Measurements from ENCODE around the gene KLHL29. TPM values are rescaled to one million over a fixed set of nuclear protein-coding genes. Genes with fewer than 3 reads are reported as not detected.

KLHL29 gene
- total RNA-seq, 1 donor from 2014 or later, result 4.4 TPM

GRCh38 chr2:23550553-23550952 is 165.6 kb downstream of the KLHL29 start:
- no peak for DNase-seq (ENCODE audit: low spot score, unreplicated experiment)
- Mint-ChIP-seq H3K9me3 (ENCODE audit: low read depth) (no peaks in the 10 kb centered on the region), H3K27ac (no peak overlapping the region), H3K27me3 (peaks cover 24% of the 10 kb centered on the region), H3K36me3 (ENCODE audit: insufficient read depth) (no peaks in the 10 kb centered on the region), H3K4me3 (ENCODE audit: low read depth) (no peak overlapping the region), H3K4me1 (ENCODE audit: low read depth) (peaks cover 23% of the 10 kb centered on the region)
- no peak for TF ChIP-seq CTCF (IDR thresholded peaks at IDR 0.05; ENCODE audit: unreplicated experiment)

GRCh38 chr2:23551875-23552274 is 166.9 kb downstream of the KLHL29 start:
- Mint-ChIP-seq H3K9me3 (ENCODE audit: low read depth) (no peaks in the 10 kb centered on the region), H3K4me3 (ENCODE audit: low read depth) (no peak overlapping the region), H3K27me3 (peaks cover 13% of the 10 kb centered on the region), H3K27ac (no peak overlapping the region), H3K4me1 (ENCODE audit: low read depth) (peaks cover 21% of the 10 kb centered on the region), H3K36me3 (ENCODE audit: insufficient read depth) (no peaks in the 10 kb centered on the region)
- no peak for DNase-seq (ENCODE audit: low spot score, unreplicated experiment)
- no peak for TF ChIP-seq CTCF (IDR thresholded peaks at IDR 0.05; ENCODE audit: unreplicated experiment)

- peaks cover 10% of the 10 kb centered on the region for H3K27me3 Mint-ChIP-seq
- no peaks in the 10 kb centered on the region for H3K9me3 Mint-ChIP-seq (ENCODE audit: low read depth)
- no peak overlapping the region for H3K27ac Mint-ChIP-seq
- H3K4me1 Mint-ChIP-seq (ENCODE audit: low read depth), result peaks cover 15% of the 10 kb centered on the region
- DNase-seq (ENCODE audit: low spot score, unreplicated experiment), result no peak
- H3K36me3 Mint-ChIP-seq (ENCODE audit: insufficient read depth), result no peaks in the 10 kb centered on the region
- no peak overlapping the region for H3K4me3 Mint-ChIP-seq (ENCODE audit: low read depth)
- no peak for TF ChIP-seq CTCF (IDR thresholded peaks at IDR 0.05; ENCODE audit: unreplicated experiment)
Measured at GRCh38 chr2:23553561-23553960, 168.6 kb downstream of the KLHL29 start.

GRCh38 chr2:23554054-23554697 is 169.2 kb downstream of the KLHL29 start:
- H3K36me3 Mint-ChIP-seq (ENCODE audit: insufficient read depth), result no peaks in the 10 kb centered on the region
- no peak for TF ChIP-seq CTCF (IDR thresholded peaks at IDR 0.05; ENCODE audit: unreplicated experiment)
- DNase-seq (ENCODE audit: low spot score, unreplicated experiment), result no peak
- peaks cover 15% of the 10 kb centered on the region for H3K27me3 Mint-ChIP-seq
- H3K4me3 Mint-ChIP-seq (ENCODE audit: low read depth), result no peak overlapping the region
- peaks cover 12% of the 10 kb centered on the region for H3K4me1 Mint-ChIP-seq (ENCODE audit: low read depth)
- H3K9me3 Mint-ChIP-seq (ENCODE audit: low read depth), result no peaks in the 10 kb centered on the region
- H3K27ac Mint-ChIP-seq, result no peak overlapping the region

- Mint-ChIP-seq H3K4me1 (ENCODE audit: low read depth) (peaks cover 7% of the 10 kb centered on the region), H3K36me3 (ENCODE audit: insufficient read depth) (no peaks in the 10 kb centered on the region), H3K4me3 (ENCODE audit: low read depth) (no peak overlapping the region), H3K9me3 (ENCODE audit: low read depth) (no peaks in the 10 kb centered on the region), H3K27ac (no peak overlapping the region), H3K27me3 (peaks cover 19% of the 10 kb centered on the region)
- no peak for DNase-seq (ENCODE audit: low spot score, unreplicated experiment)
- no peak for TF ChIP-seq CTCF (IDR thresholded peaks at IDR 0.05; ENCODE audit: unreplicated experiment)
Measured at GRCh38 chr2:23555944-23556343, 171.0 kb downstream of the KLHL29 start.

All from progenitor cell of endocrine pancreas (in vitro differentiated cells).